SU-DHL-6 (cell line): ENCODE measurements around the gene ZCCHC24.

Source experiments
- CTCF ChIP-seq: fragments of 200-600 bp; sonication (generic); IDR thresholded peaks from one replicate; pipeline ENCODE4 v1.5.1; 2017; ENCODE audit warnings: antibody characterized with exemption, mild to moderate bottlenecking, low read length, moderate library complexity; ENCODE audit not compliant: insufficient read depth, poor library complexity, severe bottlenecking
- EZH2phosphoT487 ChIP-seq: fragments of 200-600 bp; sonication (generic), shearing (Covaris generic); conservative IDR thresholded peaks from 2 replicates; pipeline ENCODE4 v1.6.1; 2018; ENCODE audit warnings: mild to moderate bottlenecking, antibody characterized with exemption, low read length, moderate library complexity, mixed read lengths

GRCh38 chr10:79438699-79439085 is 6.7 kb downstream of the ZCCHC24 start:
- TF ChIP-seq CTCF (no peak), EZH2phosphoT487 (no peak)
